ENCODE results near the gene SPAG9.
A peak's percentile ranks its signal among the peaks of the same experiment; 100 is the strongest.

Gene SPAG9

GRCh38 chr17:50963139-50963538, 157.5 kb downstream of the SPAG9 start:
- TF ChIP-seq CTCF (IDR thresholded peaks at IDR 0.05; ENCODE audit: extremely low read depth, missing control alignments) = no peak
- DNase-seq (ENCODE audit: low spot score) = no peak

- no peak for DNase-seq (ENCODE audit: low spot score)
Observed at GRCh38 chr17:50961282-50962220, 159.1 kb downstream of the SPAG9 start.

GRCh38 chr17:50959341-50959740, 161.3 kb downstream of the SPAG9 start:
- no peak for TF ChIP-seq CTCF (IDR thresholded peaks at IDR 0.05; ENCODE audit: extremely low read depth, missing control alignments)
- DNase-seq (ENCODE audit: low spot score) = no peak

More at GRCh38 chr17:50961282-50962220, 159.1 kb downstream of the SPAG9 start:
- no peak for TF ChIP-seq CTCF (IDR thresholded peaks at IDR 0.05; ENCODE audit: extremely low read depth, missing control alignments)

GRCh38 chr17:50957600-50958575, 162.8 kb downstream of the SPAG9 start:
- DNase-seq (ENCODE audit: low spot score) = no peak
- no peak for TF ChIP-seq CTCF (IDR thresholded peaks at IDR 0.05; ENCODE audit: extremely low read depth, missing control alignments)

- peak; percentile 75 for DNase-seq (ENCODE audit: low spot score)
Observed at GRCh38 chr17:50956750-50957523, 163.7 kb downstream of the SPAG9 start.

GRCh38 chr17:50956409-50956749, 164.3 kb downstream of the SPAG9 start:
- no peak for TF ChIP-seq CTCF (IDR thresholded peaks at IDR 0.05; ENCODE audit: extremely low read depth, missing control alignments)
- no peak for DNase-seq (ENCODE audit: low spot score)

More at GRCh38 chr17:50956750-50957523, 163.7 kb downstream of the SPAG9 start:
- peak; percentile 77 for TF ChIP-seq CTCF (IDR thresholded peaks at IDR 0.05; ENCODE audit: extremely low read depth, missing control alignments)

Data from GM20000 (cell line).